Epithelial cell of prostate (primary cell): ENCODE results near the gene RAB30.

Source experiments
- DNase-seq: peaks from one replicate; pipeline ENCODE4 v3.0.0-alpha.2; 2011; ENCODE audit warnings: low read depth, low spot score
- H3K27ac ChIP-seq: fragments of 450-650 bp; 2 replicates; pipeline ENCODE4 v1.5.1; 2017; ENCODE audit warnings: mild to moderate bottlenecking

RAB30 gene, protein sequence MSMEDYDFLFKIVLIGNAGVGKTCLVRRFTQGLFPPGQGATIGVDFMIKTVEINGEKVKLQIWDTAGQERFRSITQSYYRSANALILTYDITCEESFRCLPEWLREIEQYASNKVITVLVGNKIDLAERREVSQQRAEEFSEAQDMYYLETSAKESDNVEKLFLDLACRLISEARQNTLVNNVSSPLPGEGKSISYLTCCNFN

DNA sequence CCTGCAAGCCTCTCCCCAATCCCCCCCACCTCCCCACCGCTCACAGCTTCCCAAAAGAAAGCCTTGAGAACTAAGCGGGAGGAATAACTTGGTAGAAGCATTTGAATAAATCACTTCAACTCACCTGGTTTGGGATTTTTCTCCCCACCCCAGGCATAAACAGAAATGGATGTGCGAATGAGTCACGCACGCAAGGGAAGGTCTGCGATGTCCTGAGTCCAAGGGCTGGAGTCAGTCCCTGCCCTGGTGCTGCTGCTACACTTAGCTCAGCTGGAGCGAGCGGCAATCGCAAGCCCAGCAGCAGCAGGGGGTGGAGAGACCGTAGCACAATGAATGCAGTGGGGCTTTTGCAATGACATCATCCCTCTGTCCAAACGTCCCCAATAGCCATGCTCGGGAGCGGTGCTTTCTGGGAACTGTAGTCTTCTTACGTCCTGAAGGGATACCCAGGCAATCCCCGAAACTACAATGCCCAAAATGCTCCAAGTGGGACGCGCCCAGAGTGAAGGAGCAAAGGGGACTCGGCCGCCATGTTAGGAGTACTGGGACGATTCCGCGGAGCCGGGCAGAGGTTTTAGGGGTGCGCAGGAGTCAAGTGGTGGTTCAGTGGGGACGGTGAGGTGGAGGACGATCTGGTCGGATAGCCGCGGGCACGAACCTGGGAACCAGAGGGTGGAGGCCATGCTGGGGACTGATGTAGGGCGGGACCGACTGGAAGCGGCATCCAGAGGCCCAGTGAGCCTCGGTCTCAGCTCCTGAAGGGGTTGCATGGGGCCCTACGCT lies at the start of gene RAB30:
Gene RAB30, minus strand, starts transcription at position 331 of the 783 bp plus-strand sequence. CDS start 74,581 bp downstream, outside the sequence.
- peak within 1 kb of the TSS; percentile 81 for H3K27ac ChIP-seq
- DNase-seq: peak; percentile 98

DNA sequence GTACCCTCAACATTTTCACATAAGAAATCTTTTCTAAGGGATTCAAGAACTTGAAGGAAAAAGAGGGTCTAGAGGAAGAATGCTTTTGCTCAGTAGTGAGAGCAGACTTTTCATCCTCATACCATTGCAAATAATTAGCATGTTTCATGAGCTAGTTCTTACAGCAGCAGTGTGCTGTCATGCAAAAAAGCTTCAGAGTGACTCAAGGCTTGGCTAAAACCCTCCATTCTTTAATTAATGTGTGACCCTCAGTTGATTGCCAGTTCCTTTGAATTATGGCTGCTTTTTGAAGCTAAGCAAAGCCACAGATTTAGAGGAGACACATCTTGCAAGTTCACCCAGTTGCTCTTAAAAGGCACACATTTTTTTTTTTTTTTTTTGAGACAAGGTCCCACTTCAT lies 48.6 kb upstream of the RAB30 start:
- no peak overlapping the region for H3K27ac ChIP-seq
- no peak for DNase-seq

DNA sequence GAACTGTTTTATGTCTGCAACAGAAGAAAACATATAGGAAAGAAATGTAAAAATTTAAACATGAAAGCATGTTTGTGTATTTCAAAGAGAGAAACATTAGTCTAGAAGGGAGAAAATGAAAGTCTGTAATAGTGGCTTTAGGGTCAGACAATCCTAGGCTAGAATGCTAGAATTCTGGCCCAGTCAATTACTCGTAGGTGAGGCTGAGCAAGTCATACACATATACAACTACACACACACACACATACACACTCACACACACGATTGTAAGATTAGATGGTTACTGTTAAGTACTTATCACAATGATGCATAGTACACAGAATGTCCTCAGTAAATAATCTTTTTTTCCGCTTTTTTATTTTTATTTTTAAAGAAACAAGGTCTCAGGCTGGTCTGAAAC lies 47.5 kb upstream of the RAB30 start:
- no peak overlapping the region for H3K27ac ChIP-seq
- no peak for DNase-seq

DNA sequence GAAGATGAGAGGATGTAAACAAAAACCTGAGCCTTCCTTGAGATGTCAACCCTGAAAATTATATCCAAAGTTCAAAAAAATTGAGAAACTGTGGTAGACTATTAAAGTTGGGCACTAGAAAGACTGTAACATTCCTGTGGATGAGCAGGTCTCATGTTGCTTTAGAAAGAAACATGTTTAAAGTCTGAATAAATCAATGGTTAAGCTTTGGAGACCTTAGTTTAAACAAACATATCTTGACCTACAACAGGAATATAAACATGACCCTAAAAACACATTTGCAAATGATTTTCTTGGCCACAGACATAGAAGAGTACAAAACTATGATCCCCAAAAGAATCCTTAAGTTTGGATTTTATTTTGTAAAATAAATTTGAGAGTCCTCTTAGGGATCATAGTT lies 47.1 kb upstream of the RAB30 start:
- DNase-seq: no peak
- H3K27ac ChIP-seq: no peak overlapping the region

DNA sequence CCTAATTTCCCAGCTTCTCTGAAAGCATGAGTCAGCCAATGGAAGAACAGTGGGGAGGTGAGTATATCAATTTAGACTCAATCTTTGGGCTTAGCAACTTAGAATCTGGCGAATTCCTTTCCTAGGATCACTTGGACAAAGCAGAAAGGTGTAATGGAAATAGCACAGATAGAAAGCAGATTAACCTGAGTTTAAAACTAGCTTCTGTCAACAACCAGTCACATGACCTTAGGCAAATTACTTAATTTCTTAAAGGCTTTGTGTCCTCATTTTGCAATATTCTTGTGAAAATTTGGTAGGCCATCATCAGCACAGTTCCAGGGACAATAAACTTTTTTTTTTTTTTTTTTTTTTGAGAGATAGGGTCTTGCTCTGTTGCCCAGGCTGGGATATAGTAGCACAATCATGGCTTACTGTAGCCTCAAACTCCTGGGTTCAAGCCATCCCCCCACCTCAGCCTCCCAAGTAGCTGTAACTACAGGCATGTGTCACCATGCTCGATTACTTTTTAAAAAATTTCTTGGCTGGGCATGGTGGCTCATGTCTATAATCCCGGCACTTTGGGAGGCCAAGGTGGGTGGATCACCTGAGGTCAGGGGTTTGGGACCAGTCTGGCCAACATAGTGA lies 44.4 kb upstream of the RAB30 start:
- H3K27ac ChIP-seq: no peak overlapping the region
- no peak for DNase-seq

DNA sequence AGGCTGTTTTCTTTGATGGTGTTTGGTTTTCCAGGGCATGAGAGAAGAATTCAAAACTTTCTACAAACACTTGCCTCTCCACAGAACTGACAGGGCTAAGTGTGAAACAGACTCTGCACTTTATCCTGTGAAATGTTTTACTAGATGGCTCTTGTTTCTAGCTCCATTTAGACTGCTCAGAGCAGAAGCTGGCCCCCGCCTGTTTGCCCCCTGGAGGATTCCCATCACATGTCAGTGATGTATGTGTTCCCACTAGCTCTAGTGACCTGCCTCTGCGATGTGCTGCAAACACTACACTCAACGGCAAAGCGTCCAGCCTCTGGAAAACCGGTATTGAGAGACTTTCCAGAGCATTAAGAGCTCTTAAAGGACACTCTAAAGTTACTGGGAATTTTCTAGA lies 43.9 kb upstream of the RAB30 start:
- no peak for DNase-seq
- H3K27ac ChIP-seq: no peak overlapping the region

DNA sequence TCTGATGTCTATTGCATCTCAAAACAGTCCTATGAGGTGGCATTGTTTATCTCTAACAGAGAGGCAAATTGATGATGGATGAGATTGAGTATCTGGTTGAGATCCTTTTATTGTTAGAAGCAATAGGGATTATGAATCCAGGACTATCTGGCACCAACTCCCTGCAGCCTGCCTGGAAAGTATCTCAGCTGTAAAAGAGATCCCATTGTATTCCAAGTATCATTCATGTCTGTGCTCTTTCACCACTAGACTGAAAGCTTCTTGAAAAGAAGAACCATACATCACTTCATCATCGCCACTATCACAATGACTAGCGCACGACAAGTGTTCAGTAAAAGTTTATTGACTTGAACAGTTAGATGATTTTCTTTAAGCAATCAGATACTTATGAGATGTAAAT lies 43.3 kb upstream of the RAB30 start:
- H3K27ac ChIP-seq: no peak overlapping the region
- DNase-seq: no peak

DNA sequence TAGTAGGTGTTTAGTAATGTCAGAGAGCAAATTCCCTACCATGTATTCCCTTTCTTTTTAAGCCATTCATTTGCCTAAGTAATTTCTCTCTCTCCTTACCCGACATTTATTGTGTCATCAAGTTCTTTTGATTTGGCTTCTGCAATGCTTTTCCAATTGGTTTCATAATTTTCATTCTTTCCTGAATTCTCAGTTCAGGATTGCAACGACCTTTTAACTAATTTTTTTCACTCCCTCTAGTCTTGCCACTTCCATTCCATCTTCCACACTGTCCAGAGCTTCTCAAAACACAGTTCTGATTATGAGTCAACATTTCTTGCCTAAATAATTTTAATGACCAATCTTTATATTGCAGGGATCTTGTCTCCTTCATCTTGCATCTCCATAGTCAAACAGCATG lies 41.2 kb upstream of the RAB30 start:
- H3K27ac ChIP-seq: no peak overlapping the region

DNA sequence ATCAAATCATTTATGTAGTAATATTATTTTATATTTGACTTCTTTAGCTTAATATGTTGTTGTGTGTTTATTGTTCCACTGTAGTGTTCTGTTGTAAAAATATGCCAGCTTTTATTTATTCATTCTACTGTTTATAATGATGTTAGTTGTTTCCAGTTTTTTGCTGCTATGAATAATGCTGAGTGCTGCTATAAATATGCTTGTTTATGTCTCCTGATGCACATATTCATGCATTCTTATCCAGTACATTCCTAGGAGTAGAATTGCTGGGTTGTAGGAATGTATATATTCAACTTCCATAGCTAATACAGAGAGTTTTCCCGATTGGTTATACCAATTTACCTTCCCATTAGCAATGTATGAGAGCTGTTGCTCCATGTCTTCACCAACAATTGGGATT lies 33.5 kb upstream of the RAB30 start:
- H3K27ac ChIP-seq: no peak overlapping the region
- no peak for DNase-seq

More for the DNA sequence above, 41.2 kb upstream of the RAB30 start:
- no peak for DNase-seq

DNA sequence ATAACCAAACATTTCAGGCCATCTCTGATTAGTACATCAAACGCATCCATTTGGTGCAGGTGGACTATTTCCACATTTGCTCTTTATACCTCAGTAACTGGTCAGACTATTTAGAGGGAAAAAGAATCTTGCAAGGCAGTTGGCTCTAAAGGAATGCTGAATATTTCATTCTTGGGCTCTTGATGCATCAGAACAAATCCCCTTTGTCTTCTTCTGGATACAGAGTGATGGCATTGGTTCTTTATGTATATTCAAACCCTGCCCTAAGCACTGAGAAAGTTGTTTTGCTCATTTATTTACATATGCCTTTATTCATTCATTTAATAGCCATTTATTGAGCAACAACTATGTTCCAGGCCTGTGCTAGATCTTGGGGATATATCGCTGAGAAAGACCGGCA lies 31.1 kb upstream of the RAB30 start:
- no peak for DNase-seq
- no peak overlapping the region for H3K27ac ChIP-seq

DNA sequence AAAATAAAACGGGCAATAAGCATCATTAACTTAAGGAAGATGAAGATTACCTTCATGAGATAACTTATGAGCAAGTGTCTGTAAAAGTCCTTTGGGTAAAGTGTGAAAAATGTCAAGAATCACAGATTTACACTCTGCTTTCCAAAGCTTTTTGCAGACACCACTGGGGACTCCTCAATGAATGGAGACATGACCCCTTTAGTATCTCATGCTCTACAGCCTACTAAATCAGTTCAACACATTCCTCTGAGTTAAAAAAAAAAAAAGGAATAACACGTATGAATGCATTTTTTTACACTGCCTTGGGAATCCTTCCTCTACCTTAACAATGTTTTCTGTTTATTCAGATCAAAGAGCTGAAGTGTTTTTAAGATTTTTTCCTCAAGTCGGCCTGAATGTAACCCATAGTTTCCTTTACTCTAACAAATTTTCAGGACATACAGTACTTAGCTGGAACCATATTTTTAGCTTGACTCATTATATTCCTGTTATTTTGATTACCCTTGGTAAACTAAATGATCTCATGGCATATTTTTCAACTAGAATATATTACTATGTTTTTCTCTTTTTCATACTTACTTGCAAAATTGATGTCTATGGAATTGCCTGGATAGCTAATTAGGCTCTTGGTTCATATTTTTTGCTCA lies 25.9 kb upstream of the RAB30 start:
- H3K27ac ChIP-seq: no peak overlapping the region
- no peak for DNase-seq

DNA sequence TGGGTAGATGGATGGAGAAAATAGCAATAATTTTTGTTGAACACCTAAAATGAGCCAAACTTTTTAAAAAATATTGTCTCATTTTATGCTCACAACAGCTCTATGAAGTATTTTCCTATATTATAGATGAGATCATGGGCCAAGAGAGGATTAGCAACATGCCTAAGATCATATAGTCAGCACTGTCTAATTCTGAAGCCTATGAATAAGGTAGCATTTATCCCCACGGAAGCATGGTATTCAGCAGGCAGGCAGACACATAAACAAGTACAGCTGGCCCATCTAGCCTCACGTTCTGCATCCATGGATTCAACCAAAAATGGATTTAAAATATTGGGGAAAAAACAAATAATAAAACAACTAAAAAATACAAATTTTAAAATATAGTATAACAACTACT lies 21.9 kb upstream of the RAB30 start:
- no peak for DNase-seq
- no peak overlapping the region for H3K27ac ChIP-seq

DNA sequence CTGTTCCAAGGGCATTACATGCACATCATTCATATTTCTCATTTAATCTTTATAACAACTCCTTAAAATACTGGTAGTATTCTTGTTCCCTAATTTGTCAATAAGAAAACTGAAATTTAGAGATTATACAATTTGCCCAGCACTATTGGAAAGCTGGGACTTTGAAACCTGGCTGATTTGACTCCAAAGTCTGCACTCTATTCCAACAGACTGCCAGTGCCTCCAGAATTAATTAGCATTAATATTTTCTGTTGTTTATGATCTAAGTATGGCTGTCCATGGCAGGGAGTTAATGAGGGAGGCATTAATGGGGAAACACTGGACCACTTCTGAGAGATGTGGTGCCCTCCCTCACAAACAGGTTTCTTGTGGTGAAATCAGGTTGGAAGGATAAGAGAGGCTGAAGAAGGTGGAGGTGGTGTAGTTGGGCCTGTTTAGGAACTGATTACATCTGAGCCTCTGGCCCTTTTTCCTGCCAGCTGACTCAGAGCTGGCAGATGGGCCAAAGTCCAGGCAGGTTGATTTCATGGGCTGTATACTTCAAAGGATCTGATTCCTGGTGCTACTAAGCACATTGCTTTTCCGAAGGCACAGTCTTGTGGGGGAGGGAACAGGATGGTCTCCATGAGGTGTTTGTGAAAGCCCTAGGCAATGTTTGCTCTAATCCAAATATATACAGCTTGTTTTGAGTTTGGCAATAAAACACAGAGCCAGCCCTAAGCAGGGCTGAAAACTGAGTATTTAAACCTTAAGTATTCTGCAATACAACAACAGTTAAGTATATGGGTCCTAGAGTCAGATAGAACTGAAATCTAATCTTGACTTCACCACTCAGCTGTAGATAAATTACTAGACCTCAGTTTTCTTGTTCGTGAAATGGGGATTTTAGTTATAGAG lies 21.0 kb upstream of the RAB30 start:
- DNase-seq: peak; percentile 16
- H3K27ac ChIP-seq: peak overlapping the region; percentile 31

DNA sequence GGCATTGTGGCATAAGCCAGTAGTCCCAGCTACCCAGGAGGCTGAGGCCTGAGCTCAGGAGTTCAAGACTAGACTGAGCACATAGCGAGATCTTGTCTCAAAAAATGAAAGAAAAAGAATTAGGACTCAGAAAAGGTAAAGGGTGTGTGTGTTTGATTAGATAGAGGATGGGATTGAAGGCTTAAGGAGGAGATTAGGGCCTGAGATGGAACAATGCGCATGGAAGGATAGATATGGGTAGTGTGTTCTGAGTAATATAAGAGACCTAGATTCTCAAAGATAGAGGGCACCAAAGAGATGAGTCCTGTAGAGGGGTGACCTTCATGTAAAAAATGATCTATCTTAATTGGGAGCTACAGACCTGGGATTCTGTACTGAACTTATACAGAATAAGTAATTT lies 17.3 kb upstream of the RAB30 start:
- DNase-seq: no peak
- no peak overlapping the region for H3K27ac ChIP-seq

DNA sequence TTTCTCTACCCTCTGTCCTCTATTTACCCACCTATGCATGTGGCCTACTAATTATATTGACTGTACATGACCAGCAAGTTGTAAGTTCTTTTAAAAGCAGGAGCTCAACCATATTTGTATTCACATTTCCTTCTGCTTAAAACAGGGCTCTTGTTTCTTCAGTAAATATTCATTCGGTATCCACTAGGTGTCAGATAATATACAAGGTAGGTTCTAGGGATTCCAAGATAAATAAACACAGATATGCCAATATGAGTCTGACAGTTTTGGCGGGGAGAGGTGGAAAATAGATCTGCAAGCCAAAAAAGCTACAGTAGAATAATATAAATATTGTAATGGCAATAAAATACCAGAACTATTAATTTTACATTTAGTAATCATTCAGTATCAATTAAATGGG lies 15.3 kb upstream of the RAB30 start:
- no peak overlapping the region for H3K27ac ChIP-seq
- DNase-seq: no peak

DNA sequence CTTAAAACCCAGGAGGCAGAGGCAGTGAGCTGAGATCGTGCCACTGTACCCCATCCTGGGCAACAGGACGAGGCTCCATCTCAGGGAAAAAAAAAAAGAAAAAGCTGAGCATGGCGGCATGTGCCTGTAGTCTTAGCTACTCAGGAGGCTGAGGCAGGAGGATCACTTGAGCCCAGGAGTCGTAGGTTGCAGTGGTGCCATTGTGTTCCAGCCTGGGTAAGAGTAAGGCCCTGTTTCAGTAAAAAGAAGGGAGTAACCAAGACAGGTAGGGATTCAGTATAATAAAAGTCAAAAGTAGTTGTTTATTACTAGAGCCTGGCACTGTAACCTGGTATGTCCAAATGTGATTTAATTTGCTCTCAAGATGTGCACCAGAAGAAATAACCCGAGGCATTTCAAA lies 8.1 kb upstream of the RAB30 start:
- H3K27ac ChIP-seq: no peak overlapping the region
- DNase-seq: no peak

DNA sequence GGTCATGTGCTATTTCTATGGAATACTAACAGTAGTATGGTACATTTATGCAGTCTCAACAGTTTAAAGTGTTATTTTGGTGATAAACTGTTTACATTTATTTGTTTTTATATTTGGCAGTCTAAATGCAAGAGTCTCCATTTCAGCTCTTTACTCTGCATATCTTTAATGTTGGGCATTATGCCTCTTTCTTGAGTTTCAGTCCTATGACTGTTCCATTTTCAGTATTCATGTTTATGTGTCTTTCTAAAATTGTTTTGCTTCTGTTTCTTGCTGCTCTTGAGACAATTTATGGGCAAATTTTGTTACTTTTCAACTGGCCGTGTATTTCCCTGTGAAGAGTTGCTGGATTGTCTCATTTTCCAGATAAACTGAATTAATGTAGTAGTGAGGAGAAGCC lies 6.6 kb upstream of the RAB30 start:
- no peak for DNase-seq
- no peak overlapping the region for H3K27ac ChIP-seq

DNA sequence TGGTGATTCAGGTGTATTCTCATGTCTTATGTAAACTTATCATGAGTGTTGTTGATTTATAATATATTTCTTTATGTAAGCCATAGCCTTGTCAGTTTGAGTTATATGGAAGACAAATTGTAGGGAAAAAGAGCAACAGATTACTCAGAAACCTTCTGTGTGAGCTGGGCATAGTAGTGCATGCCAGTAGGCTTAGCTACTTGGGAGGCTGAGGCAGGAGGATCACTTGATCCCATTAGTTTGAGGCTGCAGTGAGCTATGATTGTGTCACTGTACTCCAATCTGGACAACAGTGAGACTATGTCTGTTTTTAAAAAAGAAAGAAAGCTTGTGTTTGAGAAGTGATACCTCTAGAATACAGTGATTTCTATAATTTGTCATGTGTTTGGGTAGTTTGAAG lies 2.2 kb upstream of the RAB30 start:
- DNase-seq: no peak
- no peak overlapping the region for H3K27ac ChIP-seq

DNA sequence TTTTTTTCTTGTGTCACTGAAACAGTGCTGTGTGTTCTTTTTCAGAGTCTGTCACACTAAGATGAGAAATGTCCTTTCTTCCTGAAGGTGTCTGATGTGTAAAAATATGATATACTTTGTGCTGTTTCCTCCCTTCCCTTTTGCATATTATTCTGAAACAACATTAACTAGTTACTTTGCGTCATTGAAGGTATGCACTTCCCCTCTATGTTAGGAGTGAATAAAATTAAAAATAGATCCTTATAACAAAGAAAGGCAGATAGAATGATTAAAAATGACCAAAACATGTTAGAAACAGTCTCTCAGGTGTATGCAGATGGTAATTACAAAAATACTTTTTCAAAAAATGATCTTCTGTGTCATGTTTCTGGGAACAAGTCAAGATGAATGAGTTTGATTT lies 1.6 kb upstream of the RAB30 start:
- no peak overlapping the region for H3K27ac ChIP-seq
- DNase-seq: no peak
